ENCODE results near the gene VPREB3.

Gene VPREB3

DNA sequence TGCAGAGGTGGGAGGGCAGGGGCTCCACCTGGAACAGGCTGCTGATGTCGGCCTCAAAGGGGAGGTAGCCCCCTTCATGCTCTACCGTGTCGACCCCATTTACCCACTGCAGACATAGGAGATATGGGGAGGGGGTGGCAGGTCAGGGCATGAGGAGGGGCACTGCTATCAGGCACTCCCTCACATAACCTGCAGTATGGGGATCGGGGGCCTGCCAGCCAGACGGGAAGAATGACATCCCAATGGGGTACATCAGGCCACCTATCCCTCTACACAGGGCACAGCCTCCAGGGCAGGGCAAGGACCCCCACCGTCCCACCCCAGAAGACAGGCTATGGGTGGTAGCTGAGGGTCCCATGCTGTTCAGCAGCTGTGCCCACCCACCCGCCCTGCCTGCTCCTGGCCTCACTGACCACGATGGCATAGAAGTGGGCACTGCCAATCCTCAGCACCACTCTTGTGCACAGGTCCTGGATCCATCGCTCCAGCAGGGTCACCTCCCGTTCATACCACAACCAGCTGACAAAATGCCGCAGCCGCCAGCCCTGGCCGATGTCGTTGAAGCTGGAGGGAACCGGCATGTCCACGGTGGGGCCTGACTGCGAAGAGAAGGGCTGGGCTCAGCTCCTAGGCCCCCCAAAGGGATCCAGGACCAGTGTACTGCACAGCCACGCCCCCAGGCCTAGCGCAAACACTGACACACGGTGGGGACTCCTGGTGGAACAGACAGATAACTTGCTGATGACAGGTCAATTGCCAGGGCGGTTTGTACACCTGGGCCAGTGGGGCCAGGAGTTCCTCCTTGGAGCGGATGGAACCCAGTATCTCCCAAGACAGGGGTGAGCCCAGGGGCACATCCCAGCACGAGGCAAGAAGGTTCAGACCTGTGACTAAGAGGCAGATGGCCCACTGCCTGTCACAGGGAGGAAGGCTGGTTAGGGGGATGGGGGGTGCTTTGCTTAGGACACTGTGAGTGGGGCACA is 39.3 kb downstream of the VPREB3 start:
- H3K9ac ChIP-seq (ENCODE audit: low read length), result no peak overlapping the region
- no peak overlapping the region for H3K4me3 ChIP-seq (ENCODE audit: low read length)
- H4K20me1 ChIP-seq (ENCODE audit: insufficient read depth, low read length), result 0 out of 2 replicates have a peak, but pooled peaks cover 4% of the 10 kb centered on the region
- no peaks in the 10 kb centered on the region for H3K9me3 ChIP-seq (ENCODE audit: insufficient read depth, low read length)
- H2AFZ ChIP-seq (ENCODE audit: low read depth, low read length), result no peak overlapping the region
- H3K4me1 ChIP-seq (ENCODE audit: low read length), result peaks cover 11% of the 10 kb centered on the region
- no peak overlapping the region for H3K4me2 ChIP-seq (ENCODE audit: low read length)
- H3K79me2 ChIP-seq (ENCODE audit: low read length), result peaks cover 20% of the 10 kb centered on the region
- H3K27me3 ChIP-seq (ENCODE audit: low read depth, low read length), result no peaks in the 10 kb centered on the region
- H3K36me3 ChIP-seq (replicated peaks; ENCODE audit: low read depth, low read length), result peaks cover 25% of the 10 kb centered on the region
- no peak overlapping the region for H3K27ac ChIP-seq (ENCODE audit: low read length)
- no peak for TF ChIP-seq EZH2phosphoT487 (IDR thresholded peaks at IDR 0.05; ENCODE audit: low read depth)
- TF ChIP-seq, protein P1, sequence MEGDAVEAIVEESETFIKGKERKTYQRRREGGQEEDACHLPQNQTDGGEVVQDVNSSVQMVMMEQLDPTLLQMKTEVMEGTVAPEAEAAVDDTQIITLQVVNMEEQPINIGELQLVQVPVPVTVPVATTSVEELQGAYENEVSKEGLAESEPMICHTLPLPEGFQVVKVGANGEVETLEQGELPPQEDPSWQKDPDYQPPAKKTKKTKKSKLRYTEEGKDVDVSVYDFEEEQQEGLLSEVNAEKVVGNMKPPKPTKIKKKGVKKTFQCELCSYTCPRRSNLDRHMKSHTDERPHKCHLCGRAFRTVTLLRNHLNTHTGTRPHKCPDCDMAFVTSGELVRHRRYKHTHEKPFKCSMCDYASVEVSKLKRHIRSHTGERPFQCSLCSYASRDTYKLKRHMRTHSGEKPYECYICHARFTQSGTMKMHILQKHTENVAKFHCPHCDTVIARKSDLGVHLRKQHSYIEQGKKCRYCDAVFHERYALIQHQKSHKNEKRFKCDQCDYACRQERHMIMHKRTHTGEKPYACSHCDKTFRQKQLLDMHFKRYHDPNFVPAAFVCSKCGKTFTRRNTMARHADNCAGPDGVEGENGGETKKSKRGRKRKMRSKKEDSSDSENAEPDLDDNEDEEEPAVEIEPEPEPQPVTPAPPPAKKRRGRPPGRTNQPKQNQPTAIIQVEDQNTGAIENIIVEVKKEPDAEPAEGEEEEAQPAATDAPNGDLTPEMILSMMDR (IDR thresholded peaks at IDR 0.05; ENCODE audit: low read depth, low read length), result no peak

DNA sequence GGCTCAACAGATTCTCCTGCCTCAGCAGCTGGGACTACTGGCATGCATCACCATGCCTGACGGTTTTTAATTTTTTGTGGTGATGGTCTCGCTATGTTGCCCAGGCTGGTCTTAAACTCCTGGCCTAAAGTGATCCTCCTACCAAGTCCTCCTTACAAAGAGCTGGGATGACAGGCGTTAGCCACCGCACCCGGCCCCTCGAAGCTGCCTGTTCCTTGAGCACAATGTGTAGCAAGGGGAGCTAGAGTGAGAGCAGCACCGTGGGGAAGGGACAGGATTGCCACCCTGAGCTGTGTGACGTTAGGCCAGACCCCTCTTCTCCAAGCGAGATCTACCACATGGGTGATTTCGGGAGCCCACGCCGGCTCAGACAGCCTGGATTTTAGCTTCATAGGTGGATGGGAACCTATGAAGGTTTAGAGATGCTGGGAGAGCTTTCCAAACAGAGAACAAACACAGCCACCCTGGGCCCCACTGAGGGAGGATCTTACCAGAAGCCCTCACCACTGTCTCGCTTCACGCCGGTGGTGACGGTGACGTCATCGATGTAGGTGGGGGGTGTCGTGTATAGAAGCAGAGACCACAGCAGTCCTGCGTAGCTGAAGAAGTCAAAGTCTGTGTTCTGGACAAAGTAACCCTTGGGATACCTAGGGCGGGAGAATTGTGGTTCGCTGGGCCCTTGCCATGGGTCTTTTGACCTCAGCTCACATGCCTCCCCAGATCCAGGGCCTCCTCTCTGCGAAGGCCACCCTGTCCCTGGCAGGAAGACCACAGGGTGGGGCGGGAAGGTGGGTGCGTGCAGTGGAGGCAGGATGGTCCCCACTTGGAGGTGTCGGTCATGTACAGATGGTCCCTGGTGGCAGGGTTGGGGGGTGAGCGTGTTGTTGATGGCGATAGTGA is 40.3 kb downstream of the VPREB3 start:
- H3K4me3 ChIP-seq (ENCODE audit: low read length), result no peak overlapping the region
- no peak overlapping the region for H3K27ac ChIP-seq (ENCODE audit: low read length)
- no peaks in the 10 kb centered on the region for H3K9me3 ChIP-seq (ENCODE audit: insufficient read depth, low read length)
- no peak overlapping the region for H3K9ac ChIP-seq (ENCODE audit: low read length)
- TF ChIP-seq, protein P1 (IDR thresholded peaks at IDR 0.05; ENCODE audit: low read depth, low read length), result no peak
- no peak for TF ChIP-seq EZH2phosphoT487 (IDR thresholded peaks at IDR 0.05; ENCODE audit: low read depth)
- peaks cover 20% of the 10 kb centered on the region for H3K79me2 ChIP-seq (ENCODE audit: low read length)
- no peaks in the 10 kb centered on the region for H3K27me3 ChIP-seq (ENCODE audit: low read depth, low read length)
- peaks cover 11% of the 10 kb centered on the region for H3K4me1 ChIP-seq (ENCODE audit: low read length)
- 0 out of 2 replicates have a peak, but pooled peaks cover 5% of the 10 kb centered on the region for H4K20me1 ChIP-seq (ENCODE audit: insufficient read depth, low read length)
- peaks cover 34% of the 10 kb centered on the region for H3K36me3 ChIP-seq (replicated peaks; ENCODE audit: low read depth, low read length)
- H3K4me2 ChIP-seq (ENCODE audit: low read length), result no peak overlapping the region
- H2AFZ ChIP-seq (ENCODE audit: low read depth, low read length), result no peak overlapping the region

DNA sequence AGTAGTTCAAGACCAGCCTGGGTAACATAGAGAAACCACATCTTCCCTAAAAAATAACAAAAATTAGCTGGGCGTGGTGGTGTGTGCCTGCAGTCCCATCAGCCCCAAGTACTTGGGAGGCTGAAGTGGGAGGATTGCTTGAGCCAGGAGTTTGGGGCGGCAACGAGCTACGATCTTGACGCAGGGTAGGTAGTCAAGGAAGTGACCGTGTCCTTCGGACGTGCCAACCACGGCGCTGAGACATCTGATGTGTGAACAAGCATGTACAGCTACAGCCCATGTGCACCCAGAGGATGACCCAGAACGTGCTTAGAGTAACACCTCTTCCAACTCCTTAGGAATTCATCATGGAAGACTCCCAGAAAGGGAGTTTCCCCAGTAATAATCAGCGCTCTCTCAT is 42.0 kb downstream of the VPREB3 start:
- H3K36me3 ChIP-seq (replicated peaks; ENCODE audit: low read depth, low read length), result peaks cover 48% of the 10 kb centered on the region
- TF ChIP-seq, protein P1 (IDR thresholded peaks at IDR 0.05; ENCODE audit: low read depth, low read length), result no peak
- TF ChIP-seq EZH2phosphoT487 (IDR thresholded peaks at IDR 0.05; ENCODE audit: low read depth), result no peak
- H3K79me2 ChIP-seq (ENCODE audit: low read length), result peaks cover 20% of the 10 kb centered on the region
- no peak overlapping the region for H3K4me3 ChIP-seq (ENCODE audit: low read length)
- H3K27me3 ChIP-seq (ENCODE audit: low read depth, low read length), result no peaks in the 10 kb centered on the region
- no peak overlapping the region for H3K9ac ChIP-seq (ENCODE audit: low read length)
- no peak overlapping the region for H2AFZ ChIP-seq (ENCODE audit: low read depth, low read length)
- no peak overlapping the region for H3K27ac ChIP-seq (ENCODE audit: low read length)
- no peak overlapping the region for H3K4me2 ChIP-seq (ENCODE audit: low read length)
- 0 out of 2 replicates have a peak, but pooled peaks cover 5% of the 10 kb centered on the region for H4K20me1 ChIP-seq (ENCODE audit: insufficient read depth, low read length)
- H3K4me1 ChIP-seq (ENCODE audit: low read length), result peaks cover 11% of the 10 kb centered on the region
- H3K9me3 ChIP-seq (ENCODE audit: insufficient read depth, low read length), result no peaks in the 10 kb centered on the region
